Stimulated activated CD4-positive, alpha-beta T cell treated with anti-CD3 and anti-CD28 coated beads, Interleukin-12 subunit alpha, Interleukin-12 subunit beta, amount 100 ng/mL, for 48 hours (primary cell): ENCODE results near the gene RBM24.
"Not testable (repeated sequence)": the region's sequence is repeated elsewhere in the genome, so short reads cannot be mapped to it uniquely, and the experiment has no call there.

Source experiments
- DNase-seq, 3 donors: peaks; one replicate each; pipeline ENCODE4 v3.0.0-alpha.2; 2020; ENCODE audit warnings: low read depth in 2 of 3, low spot score in 1 of 3

The RBM24 gene

DNA sequence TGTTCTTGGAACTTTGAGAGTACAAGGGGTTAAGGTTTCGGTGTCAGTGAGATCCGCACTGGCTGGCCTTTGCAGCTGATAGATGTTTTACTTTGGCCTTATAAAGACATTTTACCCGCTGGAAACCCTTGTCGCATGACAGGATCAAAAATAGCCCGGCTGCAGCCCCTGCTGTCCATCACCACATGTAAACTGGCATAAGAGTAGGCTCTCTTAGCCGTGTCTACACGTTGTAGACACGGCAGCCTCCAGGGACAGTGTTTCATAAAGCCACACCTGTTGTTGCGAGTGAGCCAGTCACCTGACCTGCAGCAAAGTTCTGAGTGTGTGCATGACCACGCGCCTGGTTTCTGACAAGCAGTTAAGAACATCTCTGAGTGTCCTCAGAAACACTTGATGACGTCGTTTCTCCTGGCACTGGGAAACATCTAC is 8.5 kb downstream of the RBM24 start:
- DNase-seq, result no peak

DNA sequence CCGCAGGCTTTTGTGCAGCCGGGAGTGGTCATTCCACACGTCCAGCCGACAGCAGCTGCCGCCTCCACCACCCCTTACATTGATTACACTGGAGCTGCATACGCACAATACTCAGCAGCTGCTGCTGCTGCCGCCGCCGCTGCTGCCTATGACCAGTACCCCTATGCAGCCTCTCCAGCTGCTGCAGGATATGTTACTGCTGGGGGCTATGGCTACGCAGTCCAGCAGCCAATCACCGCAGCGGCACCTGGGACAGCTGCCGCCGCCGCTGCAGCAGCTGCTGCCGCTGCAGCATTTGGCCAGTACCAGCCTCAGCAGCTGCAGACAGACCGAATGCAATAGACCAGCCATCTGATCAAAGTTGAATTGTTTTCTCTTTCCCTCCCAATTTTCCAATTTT is 10.6 kb downstream of the RBM24 start:
- DNase-seq, result no peak

DNA sequence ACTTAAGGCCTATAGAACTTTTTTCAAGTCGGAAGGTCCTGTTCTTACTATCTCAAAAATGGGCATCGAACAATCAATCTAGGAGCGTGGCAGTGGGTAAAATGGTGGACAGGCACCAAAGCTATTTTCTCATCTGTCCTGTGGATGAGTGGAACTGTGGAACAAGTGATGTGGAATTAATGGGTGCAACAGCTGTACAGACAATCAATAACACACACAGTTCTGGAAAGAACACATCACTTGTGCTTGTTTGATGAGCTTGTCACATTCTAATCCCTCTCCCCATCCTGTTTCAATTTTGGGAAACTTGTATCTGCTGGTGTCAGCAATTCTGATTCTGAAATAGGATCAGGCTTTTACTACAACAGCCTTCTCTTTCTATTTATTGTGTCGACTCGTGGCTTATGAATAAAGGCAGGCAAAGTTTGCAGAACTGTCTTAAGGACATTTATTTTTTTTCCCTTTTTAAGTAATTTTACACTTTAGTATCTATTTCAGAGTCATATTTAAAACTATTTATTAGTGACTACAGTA is 11.5 kb downstream of the RBM24 start:
- no peak for DNase-seq

DNA sequence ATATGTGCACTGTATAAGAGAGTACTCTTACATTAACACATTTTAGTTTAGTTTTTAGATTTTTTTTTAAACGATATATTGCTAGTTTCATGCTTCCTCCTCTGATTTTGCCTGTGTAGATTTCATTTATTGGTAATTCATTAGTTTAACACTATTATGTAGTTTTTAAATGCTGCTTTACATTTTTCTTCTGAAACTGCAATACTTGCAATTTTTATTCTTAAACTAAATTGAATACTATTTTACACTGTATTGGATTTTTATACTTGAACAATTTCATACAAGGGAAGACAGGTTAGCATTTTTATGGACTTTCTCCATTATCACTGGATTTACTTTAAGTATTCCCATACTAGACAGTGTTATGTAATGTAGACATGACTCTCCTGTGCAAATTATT is 12.2 kb downstream of the RBM24 start:
- DNase-seq, result no peak

DNA sequence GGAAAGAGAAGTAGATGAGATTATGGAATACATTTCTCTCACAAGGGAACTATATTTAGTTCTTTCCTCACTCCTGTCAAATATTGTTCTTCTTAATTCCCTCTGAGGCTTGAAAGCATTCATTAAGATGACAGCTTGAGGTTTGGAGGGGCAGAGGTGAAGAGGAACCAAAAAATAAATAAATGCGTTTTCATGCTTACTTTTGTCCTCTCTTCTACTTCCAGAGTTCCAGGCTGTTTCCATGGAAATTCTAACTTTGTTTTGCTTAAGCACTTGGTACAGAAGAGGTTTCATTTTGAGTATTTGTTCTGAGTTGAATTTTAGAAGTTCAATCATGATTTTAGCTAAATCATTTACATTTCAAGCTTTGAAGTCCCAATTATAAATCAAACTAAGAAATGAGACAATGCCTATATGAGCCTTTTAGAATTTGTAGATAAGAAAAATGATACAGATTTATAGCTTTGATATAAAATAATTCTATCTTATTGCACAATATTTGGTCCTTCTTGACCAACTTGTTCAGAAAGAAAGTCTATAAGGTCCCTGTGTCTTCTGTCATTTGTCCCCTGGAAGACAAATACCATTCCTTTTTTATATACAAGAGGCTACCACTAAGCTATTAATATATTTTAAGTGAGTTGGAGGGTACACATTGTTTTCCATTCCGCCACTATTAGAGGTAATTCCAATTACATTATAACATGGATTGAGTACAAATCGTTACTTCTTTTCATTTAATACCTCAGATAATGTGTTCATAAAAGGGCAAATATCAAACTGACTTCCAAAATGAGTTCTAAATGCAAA is 16.3 kb downstream of the RBM24 start:
- no peak for DNase-seq

DNA sequence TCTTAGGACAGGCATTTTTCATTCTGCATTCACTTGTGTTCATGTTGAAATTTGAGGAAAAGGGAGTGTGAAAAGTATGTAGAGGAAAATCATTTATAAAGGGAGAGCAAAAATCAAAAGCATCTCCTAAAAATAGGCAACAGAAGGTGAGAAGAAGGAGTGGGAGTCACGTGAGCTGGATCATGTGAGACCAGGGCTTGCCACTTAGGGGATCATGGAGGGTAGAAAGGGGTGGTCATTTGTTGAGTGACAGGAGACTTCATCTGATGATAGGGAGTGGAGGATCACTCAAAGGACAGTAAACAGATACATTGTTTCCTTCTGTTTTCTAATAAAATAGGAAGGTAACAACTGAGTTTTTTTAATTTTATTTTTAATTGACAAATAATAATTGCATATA is 17.1 kb downstream of the RBM24 start:
- no peak for DNase-seq

DNA sequence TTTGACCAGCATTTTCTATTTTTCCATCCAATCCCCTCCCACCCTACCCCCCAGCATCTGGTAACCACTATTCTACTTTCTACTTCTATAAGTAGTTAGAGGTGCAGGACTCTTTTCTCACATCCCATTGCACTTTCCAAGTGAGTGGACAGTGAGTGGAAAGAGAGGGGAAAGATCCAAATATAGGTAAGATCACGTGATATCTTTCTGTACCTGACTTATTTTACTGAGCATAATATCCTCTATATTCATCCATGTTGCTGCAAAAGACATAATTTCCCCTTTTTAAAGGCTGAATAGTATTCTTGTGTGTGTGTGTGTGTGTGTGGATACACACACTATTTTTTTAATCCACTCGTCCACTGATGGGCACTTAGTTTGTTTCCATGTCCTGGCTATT is 18.1 kb downstream of the RBM24 start:
- no peak for DNase-seq

DNA sequence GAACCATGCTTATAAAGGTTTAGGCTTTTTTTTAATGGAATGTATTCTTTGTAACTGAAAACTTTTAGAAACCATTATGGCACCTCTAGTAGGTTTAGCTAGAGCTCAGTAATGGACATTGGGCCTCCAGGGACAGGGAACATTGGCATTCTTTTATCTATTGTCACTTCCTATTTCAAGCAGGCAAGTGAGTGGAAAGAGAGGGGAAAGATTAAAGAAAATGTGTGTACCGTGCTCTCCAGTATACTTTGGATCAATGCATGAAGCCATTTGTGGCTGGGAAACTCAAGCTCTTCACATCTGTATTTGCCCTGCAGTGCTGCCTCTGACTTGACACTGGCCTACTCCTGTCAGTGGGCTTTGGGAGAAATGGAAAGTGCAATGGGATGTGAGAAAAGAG is 18.6 kb downstream of the RBM24 start:
- no peak for DNase-seq

DNA sequence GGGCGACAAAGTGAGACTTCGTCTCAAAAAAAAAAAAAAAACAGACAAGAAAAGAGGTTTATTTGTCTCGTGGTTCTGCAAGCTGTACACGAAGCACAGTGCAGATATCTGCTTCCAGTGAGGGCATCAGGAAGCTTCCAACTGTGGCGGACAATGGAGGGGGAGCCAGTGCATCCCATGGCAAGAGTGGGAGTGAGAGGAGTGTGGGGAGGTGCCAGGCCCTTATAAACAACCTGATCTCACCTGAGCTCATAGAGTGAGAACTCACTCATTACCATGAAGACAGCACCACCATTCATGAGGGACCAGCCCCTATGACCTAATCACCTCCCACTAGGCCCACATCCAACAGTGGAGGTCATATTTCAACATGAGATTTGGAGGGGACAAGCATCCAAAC is 19.5 kb downstream of the RBM24 start:
- no peak for DNase-seq

DNA sequence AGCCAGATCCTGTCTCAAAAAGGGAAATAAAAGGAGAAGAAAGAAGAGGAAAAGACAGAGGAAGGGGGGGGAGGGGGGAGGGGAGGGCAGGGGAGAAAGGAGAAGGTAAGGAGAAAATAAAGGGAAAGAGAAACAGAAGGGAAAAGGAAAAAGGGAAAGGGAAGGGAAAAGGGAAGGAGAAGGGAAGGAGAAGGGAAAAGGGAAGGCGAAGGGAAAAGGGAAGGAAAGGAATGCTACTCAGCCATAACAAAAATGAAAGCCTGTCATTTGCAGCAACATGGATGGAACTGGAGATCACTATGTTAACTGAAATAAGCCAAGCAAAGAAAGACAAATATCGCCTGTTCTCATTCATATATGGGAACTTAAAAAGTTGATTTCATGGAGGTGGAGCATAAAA is 22.3 kb downstream of the RBM24 start:
- DNase-seq, result no peak

DNA sequence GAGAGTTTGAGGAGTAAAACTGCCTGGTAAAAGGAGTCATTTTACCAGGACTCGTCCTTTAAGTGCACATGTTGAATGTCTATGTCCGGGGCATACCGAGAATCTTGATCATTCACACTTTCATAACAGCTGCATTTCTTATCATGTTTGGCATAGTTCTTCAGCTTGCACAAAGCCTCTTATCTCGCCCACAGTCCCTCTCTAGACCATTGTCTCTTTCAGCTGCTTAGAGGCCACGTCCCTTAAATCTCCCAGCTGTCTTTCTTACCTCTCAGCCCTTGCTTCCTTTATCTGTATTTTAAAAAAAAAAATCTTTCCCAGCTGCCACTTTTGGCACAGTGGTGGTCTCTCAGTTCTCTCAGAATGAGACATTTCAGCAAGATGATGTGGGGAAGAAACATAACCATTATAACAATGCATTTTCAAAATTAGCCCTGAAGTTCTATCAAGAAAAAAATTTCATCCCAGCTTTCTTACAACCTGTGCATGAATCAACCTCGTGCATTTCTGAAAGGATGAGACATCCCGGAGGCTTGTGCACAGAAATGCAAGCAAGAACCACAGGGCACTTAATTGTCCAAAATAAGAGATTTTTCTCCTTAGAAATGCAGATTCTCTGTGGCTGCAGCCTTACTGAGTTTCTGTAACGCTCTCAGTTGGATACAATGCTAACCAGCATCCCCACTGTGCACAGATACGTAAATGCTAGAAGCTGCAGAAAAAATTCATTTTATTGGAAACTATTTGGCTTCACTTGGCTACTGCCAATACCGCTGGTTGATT is 24.2 kb downstream of the RBM24 start:
- DNase-seq, result no peak

DNA sequence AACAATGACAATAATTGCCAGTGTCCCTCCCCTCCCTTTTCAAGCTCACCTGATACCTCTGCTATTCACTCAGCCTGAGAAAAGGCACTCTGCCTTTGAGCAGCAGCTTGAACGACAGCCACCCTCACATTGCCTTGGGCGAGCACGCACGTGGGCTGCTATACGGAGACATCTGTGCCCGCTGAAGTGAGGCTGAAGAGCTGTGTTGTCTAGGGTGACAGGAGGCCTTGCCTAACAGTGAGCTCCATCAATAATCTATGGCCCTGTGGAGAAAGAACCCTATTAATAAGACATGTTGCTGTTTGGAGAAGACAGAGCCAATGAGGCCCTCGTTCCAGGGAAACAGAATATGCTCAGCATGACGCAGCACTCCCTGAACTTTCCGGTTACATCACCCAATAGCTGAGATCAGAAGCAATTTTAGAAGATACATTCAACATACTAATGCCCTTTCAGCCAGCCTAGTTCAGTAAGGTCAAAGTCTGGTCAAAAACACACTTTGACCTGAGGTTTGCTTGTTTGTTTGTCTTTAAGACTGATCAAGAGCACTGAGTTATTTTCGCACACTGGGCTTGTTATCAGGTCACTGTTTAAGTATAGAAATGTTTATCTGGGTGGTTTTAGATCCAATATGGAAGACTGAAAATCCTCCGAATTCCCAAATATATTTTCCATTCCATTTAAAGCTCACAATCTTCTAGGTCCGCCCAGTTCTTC is 30.6 kb downstream of the RBM24 start:
- no peak for DNase-seq

DNA sequence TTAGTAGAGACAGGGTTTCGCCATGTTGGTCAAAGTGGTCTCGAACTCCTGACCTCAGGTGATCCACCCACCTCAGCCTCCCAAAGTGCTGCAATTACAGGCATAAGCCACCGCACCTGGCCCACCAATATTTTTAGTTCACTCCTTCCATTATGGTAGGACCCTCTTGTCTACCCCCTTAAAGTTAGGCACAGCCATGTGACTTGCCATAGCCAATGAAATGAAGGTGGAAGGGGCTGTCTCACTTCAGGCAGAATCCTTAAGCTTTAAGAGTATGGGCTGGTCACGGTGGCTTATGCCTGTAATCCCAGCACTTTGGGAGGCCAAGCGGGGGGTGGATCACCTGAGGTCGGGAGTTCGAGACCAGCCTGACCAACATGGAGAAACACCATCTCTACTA is 32.1 kb downstream of the RBM24 start:
- DNase-seq, result not testable (repeated sequence)

DNA sequence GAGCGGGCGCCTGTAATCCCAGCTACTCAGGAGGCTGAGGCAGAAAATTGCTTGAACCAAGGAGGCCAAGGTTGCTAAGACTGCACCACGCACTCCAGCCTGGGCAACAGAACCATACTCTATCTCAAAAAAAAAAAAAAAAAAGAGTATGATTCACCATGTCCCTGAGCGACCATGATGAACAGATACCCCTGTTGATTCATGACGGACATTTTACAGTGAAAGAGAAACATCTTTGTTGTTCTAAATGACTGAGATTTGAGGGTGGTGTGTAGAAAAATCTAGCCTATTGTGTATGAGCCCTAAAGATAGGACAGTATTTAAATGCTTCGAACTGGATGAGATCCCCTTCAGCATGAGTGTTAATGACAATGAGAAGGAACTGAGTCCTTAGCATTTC is 32.8 kb downstream of the RBM24 start:
- DNase-seq, result no peak

DNA sequence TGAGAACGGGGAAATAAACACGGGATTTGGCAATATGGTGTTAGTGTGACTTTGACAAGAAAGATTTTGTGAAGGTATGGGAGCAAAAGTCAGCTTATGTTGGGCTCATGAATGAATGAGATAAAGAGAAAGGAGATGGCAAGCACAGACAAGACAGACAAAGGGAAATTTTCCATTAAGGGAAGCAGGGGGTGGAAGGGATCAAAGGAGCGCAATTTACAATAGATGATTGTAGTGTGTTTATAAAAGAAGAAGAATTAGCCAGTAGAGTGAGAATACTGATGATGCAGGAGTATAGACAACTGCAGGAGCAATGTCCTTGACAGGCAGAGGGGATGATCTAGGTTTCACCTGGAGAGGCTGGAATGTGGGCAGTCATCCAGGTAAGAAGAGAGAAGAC is 34.1 kb downstream of the RBM24 start:
- no peak for DNase-seq

DNA sequence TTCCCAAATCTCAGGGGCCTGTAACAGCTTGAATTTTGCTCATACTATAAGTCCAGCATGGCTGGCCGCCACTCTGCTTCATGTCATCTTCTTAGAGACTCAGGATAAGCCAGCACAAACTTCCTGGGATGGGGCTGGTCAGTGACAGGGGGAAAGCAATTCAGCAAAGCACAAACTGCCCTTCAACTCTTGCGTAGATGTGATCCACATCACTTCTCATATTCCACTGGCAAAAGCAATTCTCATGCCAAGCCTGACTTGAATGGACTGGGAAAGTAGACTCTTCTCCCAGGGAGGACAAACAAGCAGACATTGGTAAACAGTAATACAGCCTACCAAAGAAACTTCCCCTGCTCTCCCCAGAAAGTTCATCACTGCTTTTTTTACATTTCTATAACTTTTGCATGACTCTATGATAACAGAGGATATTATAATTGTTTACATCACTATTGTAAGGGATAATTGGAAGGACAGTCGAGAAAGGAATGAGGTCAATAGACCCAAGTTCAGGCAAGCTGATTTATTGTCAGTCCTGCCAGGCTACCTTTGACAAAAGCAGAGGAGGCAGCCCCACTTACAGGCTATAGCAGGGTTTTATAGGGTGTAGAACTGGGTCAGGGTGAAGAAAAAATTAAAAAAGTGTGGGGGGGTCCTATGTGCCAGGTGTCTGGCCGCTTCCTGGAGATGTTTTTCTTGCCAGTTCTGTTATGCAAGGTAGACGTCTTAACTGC is 37.4 kb downstream of the RBM24 start:
- no peak for DNase-seq

DNA sequence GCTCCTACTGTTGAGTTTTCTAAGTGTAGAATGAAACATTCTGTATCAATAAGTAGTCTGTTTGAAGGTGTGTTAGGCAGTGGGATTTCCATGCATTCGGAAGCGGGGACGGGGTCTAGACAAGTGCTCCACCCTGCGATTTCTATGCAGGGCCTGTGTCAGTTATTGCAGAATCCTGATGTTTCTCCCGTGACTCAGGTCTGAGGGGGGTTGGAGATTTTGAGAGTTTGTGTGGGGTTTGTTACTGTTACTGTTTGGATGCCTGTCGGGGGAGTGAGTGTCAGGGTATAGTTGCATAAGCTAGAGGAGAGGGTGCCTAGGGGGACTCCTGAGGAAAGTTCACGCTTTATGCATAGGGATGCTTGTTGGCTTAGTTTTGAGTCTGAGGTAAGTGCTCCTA is 39.1 kb downstream of the RBM24 start:
- not testable (repeated sequence) for DNase-seq

DNA sequence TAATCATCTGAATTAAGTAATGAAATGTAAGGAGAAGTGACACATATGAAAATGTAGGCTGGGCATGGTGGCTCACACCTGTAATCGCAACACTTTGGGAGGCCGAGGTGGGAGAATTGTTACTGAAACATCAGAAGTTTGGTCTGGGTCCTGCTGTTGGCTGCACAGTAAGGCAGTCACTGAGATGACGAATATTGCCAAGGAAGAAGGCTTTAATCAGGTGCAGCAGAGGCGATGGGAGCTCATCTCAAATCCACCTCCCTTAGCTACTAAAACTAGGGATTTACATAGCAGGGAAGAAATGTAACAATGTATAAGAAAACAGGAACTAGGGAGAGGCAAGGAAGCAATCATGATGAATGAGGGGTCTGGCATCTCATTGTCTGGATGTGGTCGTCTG is 50.1 kb downstream of the RBM24 start:
- DNase-seq, result no peak

DNA sequence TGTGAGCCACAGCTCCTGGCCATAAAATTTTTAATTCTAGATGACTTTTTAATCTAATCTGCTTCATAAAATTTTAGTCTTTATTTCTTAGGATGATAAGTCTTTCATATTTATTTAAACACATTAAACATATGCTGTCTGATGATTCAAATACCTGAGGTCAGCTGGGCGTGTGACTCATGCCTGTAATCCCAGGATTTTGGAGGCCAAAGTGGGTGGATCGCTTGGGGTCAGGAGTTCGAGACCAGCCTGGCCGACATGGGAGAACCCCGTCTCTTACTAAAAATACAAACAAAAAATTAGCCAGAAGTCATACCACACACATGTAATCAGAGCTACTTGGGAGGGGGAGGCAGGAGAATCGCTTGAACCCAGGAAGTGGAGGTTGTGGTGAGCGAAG is 53.1 kb downstream of the RBM24 start:
- no peak for DNase-seq

DNA sequence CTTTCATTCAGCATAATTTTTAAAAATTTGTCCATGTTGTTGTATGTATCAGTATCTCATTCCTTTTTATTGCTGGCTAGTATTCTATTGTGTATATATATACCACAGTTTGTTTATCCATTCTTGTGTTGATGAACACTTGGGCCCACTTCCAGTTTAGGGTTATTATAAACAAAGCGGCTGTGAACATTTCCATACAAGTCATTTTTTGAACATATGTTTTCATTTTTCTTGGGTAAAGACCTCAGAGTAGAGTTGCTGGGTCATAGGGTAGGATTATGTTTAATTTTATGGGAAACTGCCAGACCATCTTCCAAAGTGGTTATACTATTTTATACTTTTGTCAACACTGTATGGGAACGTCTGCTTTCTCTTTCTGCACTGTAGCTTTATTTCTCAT is 55.3 kb downstream of the RBM24 start:
- DNase-seq, result no peak

DNA sequence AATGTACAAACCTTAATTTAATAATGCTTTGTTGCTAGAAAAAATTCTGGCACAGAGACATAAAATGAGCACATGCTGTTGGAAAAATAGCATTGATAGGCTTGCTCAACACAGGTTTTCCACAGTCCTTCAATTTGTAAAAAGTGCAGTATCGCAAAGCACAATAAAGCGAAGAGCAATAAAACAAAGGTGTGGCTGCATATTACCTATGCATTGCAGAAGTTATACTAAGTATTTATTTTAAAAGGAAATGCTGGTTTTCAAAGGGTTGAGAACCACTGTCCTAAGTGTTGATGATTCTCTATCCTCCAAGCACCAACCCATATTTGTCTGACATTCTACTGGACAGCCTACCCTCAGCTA is 58.1 kb downstream of the RBM24 start:
- no peak for DNase-seq
